Measurements from ENCODE around the gene CADPS. TPM values are rescaled to one million over a fixed set of nuclear protein-coding genes. Genes with fewer than 3 reads are reported as not detected.

Gene CADPS
- total and polyA plus RNA-seq, 2 of the 4 experiments (the other 2 are of a cell fraction), result not detected

GRCh38 chr3:62451211-62451887, 423.9 kb downstream of the CADPS start:
- Histone ChIP-seq H3K9me3 (ENCODE audit: control insufficient read depth, insufficient read depth, low read length) (no peaks in the 10 kb centered on the region), H2BK15ac (ENCODE audit: low read depth, low read length) (no peak overlapping the region), H3K9me1 (ENCODE audit: insufficient read depth, low read length) (no peaks in the 10 kb centered on the region), H4K20me1 (ENCODE audit: insufficient read depth, low read length) (no peaks in the 10 kb centered on the region), H2AK5ac (ENCODE audit: low read depth, low read length) (no peak overlapping the region), H4K8ac (ENCODE audit: low read depth in 2 of 2, low read length in 2 of 2) (no peak overlapping the region), H3K18ac (ENCODE audit: low read depth, low read length) (no peak overlapping the region), H2BK20ac (ENCODE audit: low read depth, low read length) (no peak overlapping the region), H3K56ac (ENCODE audit: extremely low read depth, insufficient read depth, low read length) (no peak overlapping the region), H3K9ac (ENCODE audit: low read depth, low read length) (no peak overlapping the region), H2BK5ac (ENCODE audit: low read depth, low read length, poor library complexity, severe bottlenecking) (no peak overlapping the region), H3K4me1 (ENCODE audit: control insufficient read depth, insufficient read depth, low read length) (no peaks in the 10 kb centered on the region), H3K4ac (ENCODE audit: low read depth, low read length) (no peak overlapping the region), H2AFZ (replicated peaks; ENCODE audit: low read length, poor library complexity) (no peak overlapping the region), H3K14ac (replicated peaks; ENCODE audit: low read depth, low read length) (no peak overlapping the region), H2BK120ac (ENCODE audit: low read depth, low read length) (no peak overlapping the region), H3K4me2 (ENCODE audit: low read depth, low read length) (no peak overlapping the region), H3K23ac (ENCODE audit: low read depth, low read length) (no peak overlapping the region), H3K27ac (ENCODE audit: insufficient read depth, low read length) (no peak overlapping the region), H3K4me3 (ENCODE audit: insufficient read depth, low read depth, low read length) (no peak overlapping the region), H3K36me3 (ENCODE audit: control insufficient read depth, insufficient read depth, low read length) (no peaks in the 10 kb centered on the region), H2AK9ac (replicated peaks; ENCODE audit: low read depth, low read length, poor library complexity) (no peak overlapping the region), H3K27me3 (ENCODE audit: control insufficient read depth, insufficient read depth, low read length) (0 out of 2 replicates have a peak, but pooled peaks cover 2% of the 10 kb centered on the region), H3K79me1 (ENCODE audit: low read depth in 1 of 2, low read length in 2 of 2) (no peaks in the 10 kb centered on the region), H4K5ac (ENCODE audit: low read depth, low read length) (no peak overlapping the region), H4K91ac (ENCODE audit: insufficient read depth, low read depth, low read length) (no peak overlapping the region)
- intact Hi-C loops (cut with micrococcal nuclease), result no loop called here
- ATAC-seq (ENCODE audit: low read depth) (no peak), DNase-seq (no peak)
- in situ Hi-C loops (cut with MboI; ENCODE audit: low sequenced_read_pairs), result no loop called here
- CTCF ChIA-PET, result no interaction called here
- no TSS peak for BruUV-seq (replicated peaks)
- TF ChIP-seq MAFK (IDR thresholded peaks at IDR 0.05; ENCODE audit: low read depth, low read length) (no peak), CTCF (conservative IDR thresholded peaks at IDR 0.05; ENCODE audit: low read depth, low read length) (no peak), NFE2L2 (IDR thresholded peaks at IDR 0.05; ENCODE audit: low read depth, low read length) (no peak), CHD1 (IDR thresholded peaks at IDR 0.05; ENCODE audit: low read depth, low read length) (no peak), SMC3 (IDR thresholded peaks at IDR 0.05; ENCODE audit: low read depth, low read length) (no peak), POLR2A (IDR thresholded peaks at IDR 0.05; ENCODE audit: low read depth, low read length) (no peak), USF2 (IDR thresholded peaks at IDR 0.05; ENCODE audit: low read depth, low read length) (no peak), RCOR1 (IDR thresholded peaks at IDR 0.05; ENCODE audit: insufficient replicate concordance, low read length) (no peak), RAD21 (IDR thresholded peaks at IDR 0.05; ENCODE audit: low read length) (no peak), RFX5 (IDR thresholded peaks at IDR 0.05; ENCODE audit: low read depth, low read length) (no peak), ELK1 (IDR thresholded peaks at IDR 0.05; ENCODE audit: borderline replicate concordance, low read depth, low read length) (no peak), MXI1 (IDR thresholded peaks at IDR 0.05; ENCODE audit: borderline replicate concordance, low read depth, low read length) (no peak), BHLHE40 (IDR thresholded peaks at IDR 0.05; ENCODE audit: low read depth, low read length) (no peak), CEBPB (IDR thresholded peaks at IDR 0.05; ENCODE audit: low read depth, low read length) (no peak), FOS (IDR thresholded peaks at IDR 0.05; ENCODE audit: low read depth, low read length) (no peak)
- 100% methylated on average over 2 of the region's 8 CpGs; no CpG with 5 or more reads in 1 of the 2 experiments for WGBS, 2 experiments (ENCODE audit: extremely low coverage in 2 of 2, insufficient read length in 1 of 2)
- POLR2A ChIA-PET (ENCODE audit: unreplicated experiment), result no interaction called here
- dilution Hi-C loops (cut with HindIII; ENCODE audit: low sequenced_read_pairs, unreplicated experiment), result no loop called here
